Activated B cell treated with CpG ODN at 0.5 μM for 24 hours (primary cell): ENCODE data around the gene PRAMEF5. TPM values are rescaled to one million over a fixed set of nuclear protein-coding genes. Genes with fewer than 3 reads are reported as not detected.
"Not testable (repeated sequence)": the region's sequence is repeated elsewhere in the genome, so short reads cannot be mapped to it uniquely, and the experiment has no call there.

Experiments
- ATAC-seq: fragments of 200-7000 bp; cut with Tn5 transposase; one replicate; pipeline ENCODE4 v1.10.0; 2021; ENCODE audit warnings: low read depth, mild to moderate bottlenecking, moderate library complexity
- CTCF ChIA-PET: fragments of 350-600 bp; sonication (Branson Sonifier 250); formaldehyde crosslinking; loops from one replicate; lab custom pipeline; 2021; ENCODE audit warnings: antibody characterized with exemption; lab: Charles Lee
- POLR2A ChIA-PET: fragments of 350-600 bp; sonication (Branson Sonifier 250); formaldehyde crosslinking; loops from one replicate; lab custom pipeline; 2021; ENCODE audit warnings: antibody characterized with exemption; lab: Charles Lee
- DNase-seq: peaks from one replicate; pipeline ENCODE4 v3.0.0; 2022
- H3K27ac Mint-ChIP-seq: one replicate; pipeline ENCODE4 v1.8.0; 2020; ENCODE audit warnings: mixed read lengths
- H3K27me3 Mint-ChIP-seq: one replicate; pipeline ENCODE4 v1.8.0; 2021; ENCODE audit warnings: mixed read lengths
- H3K36me3 Mint-ChIP-seq: one replicate; pipeline ENCODE4 v1.8.0; 2021; ENCODE audit warnings: low read depth, mixed read lengths
- H3K4me1 Mint-ChIP-seq: one replicate; pipeline ENCODE4 v1.8.0; 2021; ENCODE audit warnings: mixed read lengths
- H3K4me3 Mint-ChIP-seq: one replicate; pipeline ENCODE4 v1.8.0; 2020; ENCODE audit warnings: mild to moderate bottlenecking, mixed read lengths
- H3K9me3 Mint-ChIP-seq: one replicate; pipeline ENCODE4 v1.8.0; 2020; ENCODE audit warnings: mixed read lengths
- CTCF ChIP-seq: fragments of 200-600 bp; IDR thresholded peaks from one replicate; pipeline ENCODE4 v1.8.0; 2022; ENCODE audit warnings: antibody characterized with exemption, mild to moderate bottlenecking
- intact Hi-C: fragments of 100-400 bp; cut with micrococcal nuclease; formaldehyde crosslinking; loops from one replicate; pipeline ENCODE4 v1.15.1; 2024
- total RNA-seq: library from RNA; stranded (reverse); gene quantifications from 2 replicates; pipeline ENCODE4 v1.2.3, GENCODE V29; 2022

The PRAMEF5 gene
- total RNA-seq, 1 donor from 2014 or later, result not detected

GRCh38 chr1:13228343-13228781, 25.6 kb upstream of the PRAMEF5 start:
- DNase-seq (no peak), ATAC-seq (no peak)
- Mint-ChIP-seq H3K27ac (no peak overlapping the region), H3K36me3 (no peaks in the 10 kb centered on the region), H3K4me1 (no peaks in the 10 kb centered on the region), H3K27me3 (peaks cover 4% of the 10 kb centered on the region), H3K4me3 (no peak overlapping the region), H3K9me3 (no peaks in the 10 kb centered on the region)
- ChIA-PET CTCF (no interaction called here), POLR2A (no interaction called here)
- intact Hi-C loops, result no loop called here
- TF ChIP-seq CTCF, result no peak

DNA sequence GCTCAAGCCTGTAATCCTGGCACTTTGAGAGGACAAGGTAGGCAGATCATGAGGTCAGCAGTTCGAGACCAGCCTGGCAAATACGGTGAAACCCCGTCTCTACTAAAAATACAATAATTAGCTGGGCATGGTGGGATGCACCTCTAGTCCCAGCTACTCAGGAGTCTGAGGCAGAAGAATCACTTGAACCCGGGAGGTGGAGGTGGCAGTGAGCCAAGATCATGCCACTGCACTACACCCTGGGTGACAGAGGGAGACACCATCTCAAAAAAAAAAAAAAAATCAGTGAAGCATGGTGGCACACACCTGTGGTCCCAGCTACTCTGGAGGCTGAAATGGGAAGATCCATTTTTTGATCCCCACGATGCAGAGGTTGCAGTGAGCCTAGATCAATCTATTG, 23.9 kb upstream of the PRAMEF5 start:
- ATAC-seq, H3K4me1 Mint-ChIP-seq, H3K36me3 Mint-ChIP-seq, H3K27me3 Mint-ChIP-seq, intact Hi-C loops, POLR2A ChIA-PET, CTCF ChIA-PET, H3K4me3 Mint-ChIP-seq, DNase-seq, H3K9me3 Mint-ChIP-seq, H3K27ac Mint-ChIP-seq: not testable (repeated sequence)

GRCh38 chr1:13230601-13231000, 23.4 kb upstream of the PRAMEF5 start:
- intact Hi-C loops, H3K27ac Mint-ChIP-seq, H3K4me3 Mint-ChIP-seq, H3K27me3 Mint-ChIP-seq, H3K36me3 Mint-ChIP-seq, H3K9me3 Mint-ChIP-seq, DNase-seq, ATAC-seq, H3K4me1 Mint-ChIP-seq, CTCF ChIA-PET, POLR2A ChIA-PET: not testable (repeated sequence)

- CTCF ChIA-PET, ATAC-seq, H3K4me1 Mint-ChIP-seq, H3K9me3 Mint-ChIP-seq, H3K27ac Mint-ChIP-seq, DNase-seq, H3K4me3 Mint-ChIP-seq, H3K36me3 Mint-ChIP-seq, H3K27me3 Mint-ChIP-seq, POLR2A ChIA-PET, intact Hi-C loops: not testable (repeated sequence)
Measured at GRCh38 chr1:13231061-13231750, 22.8 kb upstream of the PRAMEF5 start.

DNA sequence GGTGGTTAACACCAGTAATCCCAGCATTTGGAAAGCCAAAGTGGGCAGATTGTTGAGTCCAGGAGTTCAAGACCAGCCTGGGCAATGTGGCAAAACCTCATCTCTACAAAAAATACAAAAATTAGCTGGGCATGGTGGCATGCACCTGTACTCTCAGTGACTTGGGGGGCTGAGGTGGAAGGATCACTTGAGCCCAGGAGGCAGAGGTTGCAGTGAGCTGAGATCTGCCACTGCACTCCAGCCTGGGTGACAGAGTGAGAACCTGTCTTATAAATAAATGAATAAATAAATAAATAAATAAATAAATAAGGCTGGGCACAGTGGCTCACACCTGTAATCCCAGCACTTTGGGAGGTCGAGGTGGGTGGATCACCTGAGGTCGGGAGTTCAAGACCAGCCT, 21.9 kb upstream of the PRAMEF5 start:
- POLR2A ChIA-PET, H3K36me3 Mint-ChIP-seq, H3K27me3 Mint-ChIP-seq, H3K27ac Mint-ChIP-seq, CTCF ChIA-PET, ATAC-seq, H3K9me3 Mint-ChIP-seq, DNase-seq, intact Hi-C loops, H3K4me3 Mint-ChIP-seq, H3K4me1 Mint-ChIP-seq: not testable (repeated sequence)

- POLR2A ChIA-PET, ATAC-seq, CTCF ChIA-PET, H3K4me3 Mint-ChIP-seq, H3K36me3 Mint-ChIP-seq, H3K4me1 Mint-ChIP-seq, DNase-seq, H3K27ac Mint-ChIP-seq, intact Hi-C loops, H3K9me3 Mint-ChIP-seq, H3K27me3 Mint-ChIP-seq: not testable (repeated sequence)
Measured at GRCh38 chr1:13234057-13234456, 19.9 kb upstream of the PRAMEF5 start.

DNA sequence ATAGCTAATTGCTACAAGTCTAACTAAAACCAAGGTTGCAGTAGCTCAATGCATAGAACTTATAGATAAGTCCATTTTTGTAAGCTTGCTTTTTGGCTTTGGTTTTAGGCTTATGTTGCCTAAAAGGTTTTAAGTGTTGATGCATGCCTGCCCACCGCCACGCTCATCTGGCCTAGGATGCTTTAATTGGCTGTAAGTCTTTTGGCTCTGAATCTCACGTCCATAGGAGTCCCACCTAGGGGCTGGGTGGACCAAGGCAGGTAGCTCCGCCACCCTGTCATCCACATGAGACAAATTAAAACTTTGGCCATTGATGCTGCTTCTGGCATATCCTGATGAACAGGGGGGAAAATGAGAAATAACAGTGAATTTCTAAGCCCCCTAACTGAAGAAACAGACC, 16.4 kb upstream of the PRAMEF5 start:
- H3K27ac Mint-ChIP-seq, intact Hi-C loops, POLR2A ChIA-PET, ATAC-seq, H3K36me3 Mint-ChIP-seq, DNase-seq, CTCF ChIA-PET, H3K27me3 Mint-ChIP-seq, H3K9me3 Mint-ChIP-seq, H3K4me1 Mint-ChIP-seq, H3K4me3 Mint-ChIP-seq: not testable (repeated sequence)

DNA sequence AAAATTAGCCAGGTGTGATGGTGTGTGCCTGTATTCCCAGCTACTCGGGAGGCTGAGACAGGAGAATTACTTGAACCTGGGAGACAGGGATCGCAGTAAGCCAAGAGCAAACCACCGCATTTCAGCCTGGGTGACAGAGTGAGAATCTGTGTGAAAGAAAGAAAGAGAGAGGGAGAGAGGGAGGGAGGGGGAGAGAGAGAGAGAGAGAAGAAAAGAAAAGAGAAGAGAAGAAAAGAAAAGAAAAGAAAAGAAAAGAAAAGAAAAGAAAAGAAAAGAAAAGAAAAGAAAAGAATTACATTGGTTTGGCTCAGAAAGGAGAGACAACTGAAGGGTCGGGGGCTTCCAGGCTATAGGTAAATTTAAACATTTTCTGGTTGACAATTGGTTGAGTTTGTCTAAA, 14.4 kb upstream of the PRAMEF5 start:
- H3K27ac Mint-ChIP-seq, H3K4me3 Mint-ChIP-seq, H3K27me3 Mint-ChIP-seq, DNase-seq, CTCF ChIA-PET, H3K9me3 Mint-ChIP-seq, POLR2A ChIA-PET, ATAC-seq, H3K4me1 Mint-ChIP-seq, H3K36me3 Mint-ChIP-seq, intact Hi-C loops: not testable (repeated sequence)

GRCh38 chr1:13243536-13244263, 10.3 kb upstream of the PRAMEF5 start:
- H3K4me1 Mint-ChIP-seq, H3K4me3 Mint-ChIP-seq, POLR2A ChIA-PET, H3K36me3 Mint-ChIP-seq, DNase-seq, ATAC-seq, H3K9me3 Mint-ChIP-seq, intact Hi-C loops, H3K27ac Mint-ChIP-seq, CTCF ChIA-PET, H3K27me3 Mint-ChIP-seq: not testable (repeated sequence)

DNA sequence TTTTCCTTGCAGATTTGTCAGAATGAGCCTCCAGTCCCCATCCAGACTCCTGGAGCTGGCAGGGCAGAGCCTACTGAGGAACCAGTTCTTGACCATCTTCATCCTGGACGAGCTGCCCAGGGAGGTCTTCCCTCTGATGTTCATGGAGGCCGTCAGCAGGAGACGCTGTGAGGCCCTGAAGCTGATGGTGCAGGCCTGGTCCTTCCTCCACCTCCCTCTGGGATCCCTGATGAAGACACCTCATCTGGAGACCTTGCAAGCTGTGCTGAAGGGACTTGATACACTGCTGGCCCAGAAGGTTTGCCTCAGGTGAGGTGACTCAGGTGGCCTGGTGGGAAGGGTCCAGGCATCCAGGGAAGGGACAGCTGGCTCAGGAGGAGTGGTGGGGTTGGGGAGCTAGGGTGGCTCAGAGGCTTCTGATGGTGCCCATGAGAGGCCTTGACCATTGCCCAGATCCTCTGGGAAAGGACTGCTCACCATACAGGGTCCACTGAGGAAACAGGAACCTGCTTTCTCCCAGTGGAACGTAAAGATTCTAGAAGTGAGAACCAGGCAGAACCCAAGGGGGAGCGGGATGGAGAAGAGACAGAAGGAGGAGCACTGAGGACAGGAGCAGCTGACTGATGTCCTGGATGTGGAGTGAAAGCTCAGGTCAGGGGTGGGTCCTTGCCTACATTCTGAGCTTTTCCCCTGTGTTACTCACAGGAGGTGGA, 8.0 kb upstream of the PRAMEF5 start:
- POLR2A ChIA-PET, H3K4me3 Mint-ChIP-seq, H3K36me3 Mint-ChIP-seq, H3K4me1 Mint-ChIP-seq, H3K27me3 Mint-ChIP-seq, intact Hi-C loops, ATAC-seq, H3K27ac Mint-ChIP-seq, CTCF ChIA-PET, DNase-seq, H3K9me3 Mint-ChIP-seq: not testable (repeated sequence)

DNA sequence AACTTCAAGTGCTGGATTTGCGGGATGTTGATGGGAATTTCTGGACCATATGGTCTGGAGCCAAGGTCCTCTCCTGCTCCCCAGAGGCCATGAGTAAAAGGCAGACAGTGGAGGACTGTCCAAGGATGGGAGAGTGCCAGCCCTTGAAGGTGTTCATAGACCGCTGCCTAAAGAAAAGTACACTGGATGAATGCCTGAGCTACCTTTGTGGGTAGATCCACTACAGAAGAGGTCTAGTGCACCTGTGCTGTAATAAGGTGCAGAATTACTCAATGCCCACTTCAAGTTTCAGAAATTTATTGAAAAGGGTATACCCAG, 7.5 kb upstream of the PRAMEF5 start:
- POLR2A ChIA-PET, H3K27me3 Mint-ChIP-seq, H3K9me3 Mint-ChIP-seq, H3K27ac Mint-ChIP-seq, CTCF ChIA-PET, ATAC-seq, H3K4me3 Mint-ChIP-seq, H3K36me3 Mint-ChIP-seq, DNase-seq, intact Hi-C loops, H3K4me1 Mint-ChIP-seq: not testable (repeated sequence)
